Uterus (tissue), 4 donors: ENCODE measurements around the gene SLC35A3. TPM values are rescaled to one million over a fixed set of nuclear protein-coding genes. Genes with fewer than 3 reads are reported as not detected.

ENCODE experiments used
- DNase-seq, 2 donors: peaks; one replicate each; pipeline ENCODE4 v3.0.0-alpha.2; 2019 to 2020
- H3K27ac ChIP-seq, 2 donors: fragments of 200-600 bp; sonication (generic); 1 replicate in 1 of 2; 2 replicates in 1 of 2; pipeline ENCODE4 v1.5.1; 2016 to 2018
- H3K27me3 ChIP-seq, 2 donors: fragments of 200-600 bp; sonication (generic); one replicate each; pipeline ENCODE4 v1.5.1; 2018 to 2019; ENCODE audit warnings: control low read depth in 1 of 2
- H3K36me3 ChIP-seq, 2 donors: fragments of 200-600 bp; sonication (generic); one replicate each; pipeline ENCODE4 v1.5.1; 2019; ENCODE audit warnings: control low read depth in 1 of 2
- H3K4me1 ChIP-seq, 2 donors: fragments of 200-600 bp; sonication (generic); one replicate each; pipeline ENCODE4 v1.5.1; 2018 to 2019; ENCODE audit warnings: control low read depth in 1 of 2
- H3K4me3 ChIP-seq, 2 donors: fragments of 200-600 bp; sonication (generic); 1 replicate in 1 of 2; 2 replicates in 1 of 2; pipeline ENCODE4 v1.5.1; 2018 to 2019; ENCODE audit warnings: mild to moderate bottlenecking in 1 of 2
- H3K9me3 ChIP-seq, 2 donors: fragments of 200-600 bp; sonication (generic); one replicate each; pipeline ENCODE4 v1.5.1; 2019; ENCODE audit warnings: control low read depth in 1 of 2
- POLR2A ChIP-seq, 2 donors: fragments of 450-650 bp; IDR thresholded peaks; one replicate each; pipeline ENCODE4 v1.6.1; 2016; ENCODE audit warnings: antibody characterized with exemption in 2 of 2, mild to moderate bottlenecking in 1 of 2, moderate library complexity in 1 of 2
- intact Hi-C: fragments of 100-400 bp; cut with DNase I; formaldehyde crosslinking; loops from one replicate; pipeline ENCODE4 v1.15.1; 2023; ENCODE audit warnings: low total_unique reads
- total RNA-seq, 4 donors: library from RNA; depleted of rRNA in 3 of 4; stranded (reverse); fragments of >200 nt in 3 of 4; gene quantifications; one replicate each; pipeline versions ENCODE4 v1.1.0 to v1.2.4, GENCODE V29; 2014 to 2023
- TF ChIP-seq, protein P1 (sequence below), 4 experiments: fragments of 200-600 bp in 2 of 4; fragments of 450-650 bp in 2 of 4; sonication (generic) in 2 of 4; IDR thresholded peaks; one replicate each; pipeline ENCODE4 v1.5.1; 2016 to 2019; ENCODE audit warnings: antibody characterized with exemption in 4 of 4, mild to moderate bottlenecking in 2 of 4, moderate library complexity in 1 of 4
- donor health status: DM: yes; HTN: yes; CAD: no.

Gene SLC35A3
- total RNA-seq, 4 donors from 2014 or later = 6.7 to 65.3 (median 28.8) TPM

DNA sequence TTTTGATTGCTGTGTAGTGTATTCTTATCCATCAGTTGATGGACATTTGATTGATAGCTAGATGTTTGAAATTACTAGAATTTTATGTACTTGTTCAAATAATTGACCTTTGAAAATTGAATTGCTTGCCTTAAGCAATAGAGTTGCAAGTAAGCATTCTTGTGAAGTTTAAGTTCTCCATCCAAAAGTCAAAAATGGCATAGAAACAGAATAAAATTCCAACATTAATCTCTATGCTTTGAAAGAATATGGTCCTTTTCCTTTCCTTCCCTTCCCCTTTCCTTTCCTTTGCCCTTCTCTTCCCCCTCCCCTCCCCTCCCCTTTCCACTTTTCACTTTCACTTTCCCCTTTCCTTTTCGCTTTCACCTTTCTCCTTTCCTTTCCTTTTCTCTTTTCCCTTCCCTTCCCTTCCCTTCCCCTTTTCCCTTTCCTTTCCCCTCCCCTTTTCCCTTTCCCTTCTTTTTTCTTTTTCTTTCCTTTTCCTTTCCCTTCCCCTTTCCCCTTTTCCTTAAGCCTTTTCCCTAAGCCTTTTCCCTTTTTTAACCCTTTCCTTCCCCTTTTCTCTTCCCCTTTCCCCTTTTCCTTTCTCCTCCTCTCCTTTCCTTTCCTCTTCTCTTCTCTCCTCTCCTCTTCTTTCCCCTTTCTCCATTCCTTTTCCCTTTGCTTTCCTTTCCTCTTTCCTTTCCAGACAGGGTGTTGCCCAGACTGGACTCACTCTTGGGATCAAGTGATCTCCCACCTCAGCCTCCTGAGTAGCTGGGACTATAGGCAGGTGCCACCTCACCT, 95.6 kb downstream of the SLC35A3 start:
- no peak for DNase-seq
- TF ChIP-seq POLR2A (IDR thresholded peaks at IDR 0.05) = no peak
- TF ChIP-seq, protein P1, sequence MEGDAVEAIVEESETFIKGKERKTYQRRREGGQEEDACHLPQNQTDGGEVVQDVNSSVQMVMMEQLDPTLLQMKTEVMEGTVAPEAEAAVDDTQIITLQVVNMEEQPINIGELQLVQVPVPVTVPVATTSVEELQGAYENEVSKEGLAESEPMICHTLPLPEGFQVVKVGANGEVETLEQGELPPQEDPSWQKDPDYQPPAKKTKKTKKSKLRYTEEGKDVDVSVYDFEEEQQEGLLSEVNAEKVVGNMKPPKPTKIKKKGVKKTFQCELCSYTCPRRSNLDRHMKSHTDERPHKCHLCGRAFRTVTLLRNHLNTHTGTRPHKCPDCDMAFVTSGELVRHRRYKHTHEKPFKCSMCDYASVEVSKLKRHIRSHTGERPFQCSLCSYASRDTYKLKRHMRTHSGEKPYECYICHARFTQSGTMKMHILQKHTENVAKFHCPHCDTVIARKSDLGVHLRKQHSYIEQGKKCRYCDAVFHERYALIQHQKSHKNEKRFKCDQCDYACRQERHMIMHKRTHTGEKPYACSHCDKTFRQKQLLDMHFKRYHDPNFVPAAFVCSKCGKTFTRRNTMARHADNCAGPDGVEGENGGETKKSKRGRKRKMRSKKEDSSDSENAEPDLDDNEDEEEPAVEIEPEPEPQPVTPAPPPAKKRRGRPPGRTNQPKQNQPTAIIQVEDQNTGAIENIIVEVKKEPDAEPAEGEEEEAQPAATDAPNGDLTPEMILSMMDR (IDR thresholded peaks at IDR 0.05) = no peak
- Histone ChIP-seq H3K4me3 (no peak overlapping the region), H3K27me3 (no peaks in the 10 kb centered on the region), H3K4me1 (no peaks in the 10 kb centered on the region), H3K36me3 (peaks cover 0 to 6% of the 10 kb centered on the region in 2 donors), H3K9me3 (no peaks in the 10 kb centered on the region), H3K27ac (no peak overlapping the region)
- intact Hi-C loops = no loop called here

DNA sequence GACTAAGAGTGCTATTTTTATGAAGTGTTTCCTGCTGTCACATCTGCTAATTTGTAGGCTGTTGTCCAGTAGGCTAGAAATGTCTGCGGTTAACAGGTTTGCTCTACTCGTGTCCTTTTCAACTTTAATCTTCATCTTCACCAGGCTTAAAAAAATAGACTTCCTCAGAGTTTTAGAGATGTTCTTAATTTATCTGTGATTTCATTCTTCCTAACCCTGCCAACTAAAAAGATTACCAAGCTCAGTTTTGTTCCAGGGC, 96.1 kb downstream of the SLC35A3 start:
- Histone ChIP-seq H3K9me3 (no peaks in the 10 kb centered on the region), H3K4me3 (no peak overlapping the region), H3K4me1 (no peaks in the 10 kb centered on the region), H3K27me3 (no peaks in the 10 kb centered on the region), H3K36me3 (peaks cover 0 to 6% of the 10 kb centered on the region in 2 donors), H3K27ac (no peak overlapping the region)
- TF ChIP-seq, protein P1 (IDR thresholded peaks at IDR 0.05) = no peak
- no peak for DNase-seq
- intact Hi-C loops = no loop called here

DNA sequence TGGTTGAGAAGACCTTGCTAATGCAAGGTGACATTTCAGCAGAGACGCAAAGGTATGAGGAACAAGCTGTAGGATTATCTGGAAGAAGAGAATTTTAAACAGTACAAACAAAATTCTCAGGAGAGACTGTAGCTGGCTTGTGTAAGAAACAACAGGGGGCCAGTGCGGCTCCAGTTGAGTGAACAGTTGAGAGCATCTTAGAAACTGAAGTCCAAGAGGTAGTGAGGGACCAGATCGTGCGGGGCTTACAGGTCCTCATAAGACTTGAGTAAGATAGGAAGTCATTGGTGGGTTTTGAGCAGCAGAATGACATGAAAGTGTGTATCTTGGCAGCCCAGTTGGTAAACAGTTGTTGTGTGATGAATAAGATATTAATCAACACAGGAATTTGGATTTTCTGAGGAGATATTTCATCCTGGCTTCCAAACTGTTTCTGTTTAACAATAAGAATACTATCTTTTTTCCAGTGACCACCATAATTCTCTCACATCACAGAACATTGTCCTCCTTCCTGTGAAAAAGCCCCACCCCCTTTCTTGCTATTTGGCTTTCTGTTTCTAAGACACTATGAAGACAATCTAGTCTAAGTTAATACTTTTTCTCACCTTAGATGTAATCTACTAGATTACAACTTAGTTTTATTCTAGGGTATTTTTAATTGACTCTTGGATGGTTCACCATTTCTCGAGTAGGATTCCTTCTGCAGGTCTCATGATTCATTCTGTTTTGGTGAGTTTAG, 100.6 kb downstream of the SLC35A3 start:
- no peaks in the 10 kb centered on the region for H3K4me1 ChIP-seq
- no peak for DNase-seq
- intact Hi-C loops = no loop called here
- H3K9me3 ChIP-seq = no peaks in the 10 kb centered on the region
- H3K4me3 ChIP-seq = no peak overlapping the region
- H3K36me3 ChIP-seq = no peaks in the 10 kb centered on the region
- no peaks in the 10 kb centered on the region for H3K27me3 ChIP-seq
- TF ChIP-seq, protein P1 (IDR thresholded peaks at IDR 0.05) = no peak
- TF ChIP-seq POLR2A (IDR thresholded peaks at IDR 0.05) = no peak
- H3K27ac ChIP-seq = no peak overlapping the region

DNA sequence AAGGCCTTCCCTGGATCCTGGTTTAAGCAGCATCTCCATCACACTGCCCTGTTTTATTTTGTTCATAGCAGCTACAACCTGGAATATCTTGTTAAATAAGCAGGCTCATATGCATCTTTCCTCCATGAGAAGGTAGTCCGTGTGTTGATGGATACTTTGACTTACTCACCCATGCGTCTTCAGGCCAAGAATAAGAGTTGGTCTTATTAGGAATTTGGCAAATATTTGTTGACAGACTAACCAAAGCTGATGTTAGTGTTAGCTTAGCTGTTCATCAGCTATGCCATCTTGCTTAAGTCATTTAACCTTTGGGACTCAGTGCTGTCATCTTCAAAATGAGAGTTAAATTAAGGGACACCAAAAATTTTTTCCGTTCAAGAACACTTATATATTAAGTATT, 103.7 kb downstream of the SLC35A3 start:
- no peak overlapping the region for H3K4me3 ChIP-seq
- H3K4me1 ChIP-seq = no peaks in the 10 kb centered on the region
- no peaks in the 10 kb centered on the region for H3K9me3 ChIP-seq
- TF ChIP-seq POLR2A (IDR thresholded peaks at IDR 0.05) = no peak
- no peak for DNase-seq
- no peak overlapping the region for H3K27ac ChIP-seq
- H3K27me3 ChIP-seq = no peaks in the 10 kb centered on the region
- no peaks in the 10 kb centered on the region for H3K36me3 ChIP-seq
- intact Hi-C loops = no loop called here

DNA sequence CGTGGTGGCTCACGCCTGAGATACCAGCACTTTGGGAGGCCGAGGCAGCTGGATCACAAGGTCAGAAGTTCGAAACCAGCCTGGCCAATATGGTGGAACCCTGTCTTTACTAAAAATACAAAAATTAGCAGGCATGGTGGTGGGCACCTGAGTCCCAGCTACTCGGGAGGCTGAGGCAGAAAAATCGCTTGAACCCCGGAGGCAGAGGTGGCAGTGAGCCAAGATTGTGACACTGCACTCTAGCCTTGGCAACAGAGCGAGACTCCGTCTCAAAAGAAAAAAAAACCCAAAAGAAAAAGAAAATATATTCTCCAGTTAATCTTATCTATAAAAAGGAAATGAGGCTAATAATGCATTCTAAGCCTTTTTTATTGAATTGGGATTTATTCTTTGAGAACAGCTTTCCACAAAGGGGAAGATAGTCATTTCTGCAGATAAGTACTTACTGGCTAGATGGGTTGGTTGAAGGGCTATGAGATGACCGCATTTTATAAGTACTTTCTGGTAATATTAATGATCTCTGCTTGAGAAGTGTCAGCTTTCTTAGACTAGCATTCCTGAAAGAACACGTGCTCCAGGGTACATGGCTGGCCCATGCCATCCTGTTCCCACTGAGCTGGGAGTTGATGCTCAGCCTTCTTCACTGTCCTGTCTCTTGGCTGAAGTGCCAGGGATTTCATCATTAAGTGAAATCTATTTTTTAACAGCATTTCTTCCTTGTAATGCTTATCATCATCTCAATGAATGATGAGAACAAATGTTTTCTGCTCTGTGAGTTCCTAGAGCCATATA, 105.0 kb downstream of the SLC35A3 start:
- Histone ChIP-seq H3K27ac (no peak overlapping the region), H3K4me1 (no peaks in the 10 kb centered on the region), H3K9me3 (no peaks in the 10 kb centered on the region), H3K36me3 (no peaks in the 10 kb centered on the region), H3K4me3 (no peak overlapping the region), H3K27me3 (no peaks in the 10 kb centered on the region)
- no peak for DNase-seq
- TF ChIP-seq POLR2A (IDR thresholded peaks at IDR 0.05) = no peak
- TF ChIP-seq, protein P1 (IDR thresholded peaks at IDR 0.05) = no peak
- intact Hi-C loops = no loop called here
